Activated CD4-positive, alpha-beta T cell treated with anti-CD3 and anti-CD28 coated beads for 1 hour (primary cell): ENCODE data around the gene PRR29.
A peak's percentile ranks its signal among the peaks of the same experiment; 100 is the strongest.

Experiments used
- DNase-seq: peaks from one replicate; pipeline ENCODE4 v3.0.0-alpha.2; 2020

PRR29 gene

GRCh38 chr17:63998050-63998720 is at the start of gene PRR29:
Gene PRR29, plus strand, starts transcription at chr17:63998351. Its CDS starts 14 bp downstream, at chr17:63998365.
- peak; percentile 69 for DNase-seq

DNA sequence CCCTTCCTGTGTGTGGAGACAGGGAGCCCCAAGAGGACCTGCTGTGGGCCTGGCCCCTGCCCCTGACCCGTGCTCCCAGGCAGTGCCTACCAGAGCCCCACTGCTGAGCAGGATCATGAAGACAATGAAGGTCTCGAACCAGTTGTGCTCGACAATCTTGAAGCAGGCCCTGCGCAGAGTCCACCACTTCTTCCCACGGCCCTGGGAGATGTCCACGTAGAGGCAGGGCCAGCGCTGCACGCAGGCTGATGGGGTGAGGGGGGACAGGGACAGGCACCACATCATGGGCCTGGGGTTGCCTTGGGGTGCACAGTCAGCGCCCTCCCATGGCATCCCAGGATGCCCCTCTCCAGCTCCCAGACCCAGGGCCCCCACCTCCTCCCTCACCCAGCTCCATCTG is 49.6 kb upstream of the PRR29 start:
- no peak for DNase-seq

DNA sequence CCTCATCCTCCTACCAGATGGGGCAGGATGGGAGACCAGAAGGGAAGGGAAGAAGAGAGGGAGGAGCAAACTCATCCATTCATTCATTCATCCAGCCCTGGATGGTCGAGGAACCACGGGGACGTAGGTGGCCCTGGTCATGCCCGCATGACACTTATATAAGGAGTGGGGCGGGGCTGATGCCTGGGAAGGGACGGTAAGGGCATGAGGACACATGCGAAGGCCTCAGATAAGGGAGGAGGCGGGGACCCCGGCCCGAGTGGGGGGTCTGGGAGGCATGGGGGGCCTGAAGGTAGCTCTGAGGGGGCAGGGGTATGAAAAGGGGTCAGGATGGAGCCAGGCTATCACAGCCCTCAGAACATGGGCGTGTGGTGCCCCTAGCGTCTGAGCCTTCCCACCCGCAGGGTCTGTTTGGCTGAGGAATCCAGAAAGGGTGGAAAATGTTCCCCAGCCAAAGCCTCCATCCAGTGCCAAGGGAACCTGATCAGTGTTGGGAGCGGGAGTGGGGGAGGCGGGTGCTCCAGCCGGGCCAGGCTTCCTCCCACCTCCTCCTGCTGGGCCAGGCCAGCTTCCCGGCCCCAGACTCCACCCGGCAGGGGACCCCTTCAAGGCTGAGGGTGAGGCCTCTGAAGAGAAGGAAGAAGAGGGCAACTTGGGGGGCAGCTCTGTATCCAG is 48.4 kb upstream of the PRR29 start:
- no peak for DNase-seq

- no peak for DNase-seq
Observed at GRCh38 chr17:63950940-63951907, 46.9 kb upstream of the PRR29 start.

- DNase-seq = no peak
Observed at GRCh38 chr17:63954402-63955063, 43.6 kb upstream of the PRR29 start.

DNA sequence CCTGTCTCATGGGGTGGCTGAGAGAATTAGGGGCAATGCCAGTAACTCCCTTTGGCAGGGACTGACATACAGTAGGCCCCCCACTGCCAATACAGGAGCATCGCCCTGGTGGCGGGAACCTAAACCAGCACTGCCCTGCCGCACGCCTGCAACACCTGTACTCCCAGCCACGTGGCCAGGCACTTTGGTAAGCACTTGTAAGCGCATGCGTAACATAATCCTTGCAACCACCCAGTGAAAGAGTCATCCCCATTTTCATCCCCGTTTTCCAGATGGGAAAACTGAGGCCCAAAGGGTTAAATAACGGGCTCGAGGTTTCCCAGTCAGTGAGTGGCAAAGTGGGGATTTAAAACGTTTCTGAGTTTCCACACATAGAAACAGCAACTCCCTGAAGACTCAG is 42.9 kb upstream of the PRR29 start:
- no peak for DNase-seq

DNA sequence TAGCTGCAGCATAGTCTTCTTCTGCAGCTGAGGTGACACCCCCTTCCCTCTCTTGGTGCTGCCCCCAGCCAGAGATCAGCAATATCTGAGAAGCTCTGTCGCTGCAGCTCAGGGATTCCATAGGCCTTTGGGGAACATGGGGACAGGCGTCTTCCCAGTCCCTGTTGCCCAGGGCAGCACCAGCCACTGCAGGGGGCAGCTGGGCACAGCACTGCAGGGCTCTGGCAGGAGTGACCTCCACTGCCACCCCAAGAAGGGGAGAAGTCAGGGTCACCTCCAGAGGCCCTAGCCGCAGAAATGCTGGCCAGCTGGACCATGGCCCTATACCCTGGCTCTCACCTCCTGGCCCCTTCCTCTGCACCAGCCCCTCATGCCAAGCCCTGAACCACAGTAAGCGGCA is 42.4 kb upstream of the PRR29 start:
- no peak for DNase-seq

DNA sequence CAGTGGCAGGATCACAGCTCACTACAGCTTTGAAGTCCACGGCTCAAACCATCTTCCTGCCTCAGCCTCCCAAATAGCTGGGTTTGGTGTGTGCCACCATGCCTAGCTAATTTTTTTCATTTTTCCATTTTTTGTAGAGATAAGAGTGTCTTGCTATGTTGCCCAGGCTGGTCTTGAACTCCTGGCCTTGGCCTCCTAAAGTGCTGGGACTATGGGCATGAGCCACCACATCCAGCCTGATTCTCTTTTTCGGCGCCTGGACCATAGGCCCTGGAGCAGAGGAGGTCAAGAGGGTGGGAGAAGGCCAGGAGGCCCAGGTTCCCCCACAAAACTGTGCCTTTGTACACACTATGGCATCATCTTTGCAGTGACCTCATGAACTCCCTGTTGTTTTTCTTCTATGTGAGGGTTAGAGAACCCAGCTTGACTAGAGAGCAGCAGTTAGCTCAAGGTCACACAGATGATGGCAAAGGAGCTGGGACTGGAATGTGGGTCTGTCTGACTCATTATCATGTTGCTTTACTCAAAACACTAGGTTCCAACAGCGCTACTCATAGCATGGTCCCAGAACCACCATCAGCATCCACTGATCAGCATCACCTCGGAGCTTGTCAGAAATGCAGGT is 41.7 kb upstream of the PRR29 start:
- DNase-seq = no peak

- no peak for DNase-seq
Observed at GRCh38 chr17:63960006-63960405, 38.1 kb upstream of the PRR29 start.

DNA sequence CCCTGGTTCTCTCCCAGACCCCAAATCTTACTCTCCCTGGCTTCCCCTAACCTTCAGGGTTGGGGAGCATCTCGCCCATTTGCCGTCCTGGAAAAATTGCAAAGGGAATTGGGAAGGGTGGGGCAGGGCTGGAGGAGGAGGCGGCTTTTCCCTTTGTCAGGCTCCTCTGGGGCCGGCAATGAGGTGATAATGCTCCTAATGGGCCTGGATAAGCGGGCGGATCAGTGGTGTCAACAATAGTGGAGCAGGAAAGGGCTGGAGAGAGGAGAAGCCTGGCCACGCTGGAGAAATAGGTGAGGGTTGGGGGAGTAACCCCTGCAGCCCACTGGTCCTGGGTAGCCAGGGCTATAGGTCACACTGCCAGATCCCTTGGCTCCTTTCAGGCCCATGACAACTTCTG is 37.7 kb upstream of the PRR29 start:
- DNase-seq = no peak

GRCh38 chr17:63961355-63962212 is 36.6 kb upstream of the PRR29 start:
- DNase-seq = no peak

DNA sequence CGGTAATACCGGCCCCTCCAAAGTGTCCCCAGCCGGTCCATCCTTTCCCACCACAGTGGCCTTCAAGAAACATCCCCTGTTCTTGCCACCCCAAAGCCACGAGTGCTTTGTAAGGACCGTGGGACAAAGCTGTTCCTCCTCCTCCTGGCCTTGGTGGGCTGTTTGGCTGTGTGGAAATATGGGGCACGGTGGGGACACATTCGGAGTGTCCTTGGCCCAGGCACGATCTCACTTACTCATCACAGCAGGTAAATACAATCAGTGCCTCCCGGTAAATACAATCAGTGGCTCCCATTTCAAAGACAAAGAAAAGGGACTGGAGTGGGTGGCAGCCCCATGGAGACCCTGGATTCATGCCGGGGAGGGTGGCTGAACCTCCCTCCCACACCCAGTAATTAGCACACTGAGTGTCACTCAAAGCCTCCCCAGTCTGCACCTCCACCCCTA is 35.8 kb upstream of the PRR29 start:
- no peak for DNase-seq

- no peak for DNase-seq
Observed at GRCh38 chr17:63963123-63963522, 35.0 kb upstream of the PRR29 start.

GRCh38 chr17:63966646-63967264 is 31.4 kb upstream of the PRR29 start:
- DNase-seq = no peak

GRCh38 chr17:63967953-63968352 is 30.2 kb upstream of the PRR29 start:
- no peak for DNase-seq

DNA sequence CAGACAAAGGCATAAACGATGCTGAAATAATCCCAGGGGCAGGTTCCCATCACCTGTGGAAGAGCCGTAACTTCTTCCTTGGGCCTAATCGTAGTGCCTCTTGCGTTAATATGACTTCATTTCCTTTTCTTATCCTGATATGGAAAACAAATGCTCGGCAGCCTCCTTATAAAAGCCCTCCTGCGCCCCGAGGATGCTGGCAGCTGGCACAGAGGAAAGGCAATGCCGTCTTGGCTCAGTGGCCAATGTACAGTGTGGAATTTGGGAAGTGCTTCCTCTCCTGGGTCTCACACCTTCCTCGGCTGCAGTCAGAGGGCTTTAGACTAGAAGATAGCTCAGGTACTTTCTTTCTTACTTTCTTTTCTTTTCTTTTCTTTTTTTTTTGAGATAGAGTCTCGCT is 28.9 kb upstream of the PRR29 start:
- no peak for DNase-seq

DNA sequence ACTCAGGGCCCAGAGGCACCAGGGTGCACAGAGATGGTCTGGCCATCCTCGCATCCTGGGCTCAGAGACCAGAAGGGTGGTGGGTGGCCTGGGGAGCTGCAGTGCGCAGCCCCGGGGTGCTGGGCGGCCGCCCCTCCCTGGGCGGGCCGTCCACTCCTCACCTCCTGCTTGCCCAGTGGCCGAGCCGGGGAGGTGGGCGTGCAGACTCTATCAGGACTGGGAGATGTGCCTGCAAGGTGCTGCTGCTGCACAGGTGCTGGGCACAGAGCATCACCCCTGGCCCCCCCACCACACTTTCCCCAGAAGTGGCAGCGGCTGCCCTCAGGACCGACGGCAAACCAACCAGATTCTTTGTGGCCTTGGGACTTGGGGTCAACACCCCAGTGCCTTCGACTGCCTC is 25.4 kb upstream of the PRR29 start, which contains the start of gene SCN4A:
TSS of gene SCN4A (minus strand) at position 123 of the 400 bp plus-strand sequence. CDS start at position 46, 77 bp downstream.
- DNase-seq = no peak

DNA sequence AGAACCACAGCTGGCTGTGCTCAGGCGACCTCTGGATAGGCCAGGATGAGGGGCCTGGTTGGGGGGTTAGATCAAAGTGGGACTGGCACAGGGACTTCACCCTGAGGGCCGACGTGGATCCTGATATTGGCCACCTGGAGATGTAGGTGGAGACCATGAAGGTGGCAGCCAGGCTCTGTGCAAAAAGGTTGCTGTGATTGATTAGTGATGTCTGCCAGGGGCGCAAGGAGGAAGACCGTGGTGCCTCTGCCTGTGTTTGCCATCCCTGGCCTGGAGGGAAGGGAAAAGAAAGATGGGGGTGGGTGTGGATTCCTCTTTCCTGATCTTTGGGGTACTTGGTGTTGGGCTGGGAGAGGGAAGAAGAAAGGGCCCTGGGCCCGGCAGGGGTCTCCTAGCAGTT is 24.9 kb upstream of the PRR29 start:
- DNase-seq = no peak

DNA sequence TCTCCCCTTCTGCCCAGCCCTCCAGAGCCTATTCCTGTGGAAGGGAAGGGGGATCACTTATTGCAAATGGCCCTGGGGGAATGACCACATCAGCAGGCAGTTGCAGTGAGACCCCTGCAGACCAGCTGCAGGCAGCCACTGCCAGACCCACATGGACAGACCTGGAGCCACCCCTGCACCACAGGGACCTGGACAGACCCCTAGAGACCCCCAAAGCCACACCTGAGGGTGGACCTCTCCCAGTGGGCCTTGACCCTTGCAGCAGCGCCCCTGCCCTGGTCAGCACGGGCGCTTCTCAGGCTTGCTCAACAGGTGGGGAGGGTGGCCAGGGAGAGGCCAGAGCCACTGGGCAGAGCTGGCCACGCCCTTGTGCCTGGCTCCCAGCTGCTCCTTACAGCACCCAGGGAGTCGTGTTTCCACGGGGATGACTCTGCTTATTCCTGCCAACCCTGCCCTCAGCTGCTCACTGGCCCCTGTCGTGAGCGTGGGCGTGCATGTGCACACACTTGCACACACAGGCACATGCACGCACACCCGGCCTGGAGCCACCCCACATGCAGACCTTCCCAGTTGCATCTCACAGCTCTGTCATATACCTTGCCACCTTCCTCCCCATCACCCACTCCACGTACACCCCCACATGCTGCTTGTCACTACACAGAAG is 24.1 kb upstream of the PRR29 start:
- DNase-seq = no peak

GRCh38 chr17:63974594-63975192 is 23.5 kb upstream of the PRR29 start:
- no peak for DNase-seq
